ENCODE data around the gene GMDS. TPM values are rescaled to one million over a fixed set of nuclear protein-coding genes. Genes with fewer than 3 reads are reported as not detected.

GMDS gene
- total and polyA plus RNA-seq, 2 of the 4 experiments (the other 2 are of a cell fraction) = 7.3 to 21.9 TPM

DNA sequence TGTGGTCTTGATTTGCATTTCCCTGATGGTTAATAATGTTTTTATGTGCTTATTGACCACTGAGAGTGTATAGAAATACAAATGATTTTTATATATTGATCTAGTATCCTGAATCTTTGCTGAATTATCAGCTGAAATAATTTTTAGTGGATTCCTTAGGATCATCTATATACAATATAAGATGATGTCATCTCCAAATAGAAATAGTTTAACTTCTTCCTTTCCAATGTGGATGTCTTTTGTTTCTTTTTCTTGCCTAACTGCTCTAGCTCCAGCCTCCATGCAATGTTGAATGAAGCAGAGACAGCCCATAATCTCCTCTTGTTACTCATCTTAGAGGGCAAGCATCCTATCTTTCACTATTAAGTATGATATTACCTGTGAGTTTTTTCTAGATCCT lies 226.4 kb downstream of the GMDS start:
- no TSS peak for BruUV-seq (replicated peaks)

More for the DNA sequence above, 226.4 kb downstream of the GMDS start:
- no peak overlapping the region for H2BK15ac ChIP-seq (ENCODE audit: low read depth, low read length)
- no peak overlapping the region for H3K14ac ChIP-seq (replicated peaks; ENCODE audit: low read depth, low read length)
- no peaks in the 10 kb centered on the region for H4K20me1 ChIP-seq (ENCODE audit: insufficient read depth, low read length)
- no peak overlapping the region for H3K4ac ChIP-seq (ENCODE audit: low read depth, low read length)
- H3K4me1 ChIP-seq (ENCODE audit: control insufficient read depth, insufficient read depth, low read length) = no peaks in the 10 kb centered on the region
- H3K4me3 ChIP-seq (ENCODE audit: insufficient read depth, low read depth, low read length) = no peak overlapping the region
- H2AFZ ChIP-seq (replicated peaks; ENCODE audit: low read length, poor library complexity) = no peak overlapping the region
- H4K8ac ChIP-seq (ENCODE audit: low read depth in 2 of 2, low read length in 2 of 2) = no peak overlapping the region
- H3K9me1 ChIP-seq (ENCODE audit: insufficient read depth, low read length) = no peaks in the 10 kb centered on the region
- intact Hi-C loops (cut with micrococcal nuclease) (no loop called here), dilution Hi-C loops (cut with HindIII; ENCODE audit: low sequenced_read_pairs, unreplicated experiment) (no loop called here), in situ Hi-C loops (cut with MboI; ENCODE audit: low sequenced_read_pairs) (no loop called here)
- H3K18ac ChIP-seq (ENCODE audit: low read depth, low read length) = no peak overlapping the region
- H3K56ac ChIP-seq (ENCODE audit: extremely low read depth, insufficient read depth, low read length) = no peak overlapping the region
- ChIA-PET CTCF (no interaction called here), POLR2A (ENCODE audit: unreplicated experiment) (no interaction called here)
- no peak overlapping the region for H2BK20ac ChIP-seq (ENCODE audit: low read depth, low read length)
- H3K27me3 ChIP-seq (ENCODE audit: control insufficient read depth, insufficient read depth, low read length) = no peaks in the 10 kb centered on the region
- ATAC-seq (ENCODE audit: low read depth) = no peak
- H3K79me1 ChIP-seq (ENCODE audit: low read depth in 1 of 2, low read length in 2 of 2) = no peaks in the 10 kb centered on the region
- no peaks in the 10 kb centered on the region for H3K36me3 ChIP-seq (ENCODE audit: control insufficient read depth, insufficient read depth, low read length)
- no peak for DNase-seq
- H2BK120ac ChIP-seq (ENCODE audit: low read depth, low read length) = no peak overlapping the region
- H4K91ac ChIP-seq (ENCODE audit: insufficient read depth, low read depth, low read length) = no peak overlapping the region
- H3K27ac ChIP-seq (ENCODE audit: insufficient read depth, low read length) = no peak overlapping the region
- no peak overlapping the region for H2AK5ac ChIP-seq (ENCODE audit: low read depth, low read length)
- H4K5ac ChIP-seq (ENCODE audit: low read depth, low read length) = no peak overlapping the region
- TF ChIP-seq CEBPB (IDR thresholded peaks at IDR 0.05; ENCODE audit: low read depth, low read length) = no peak
- TF ChIP-seq BHLHE40 (IDR thresholded peaks at IDR 0.05; ENCODE audit: low read depth, low read length) = no peak
- TF ChIP-seq FOS (IDR thresholded peaks at IDR 0.05; ENCODE audit: low read depth, low read length) = no peak
- no peak for TF ChIP-seq NFE2L2 (IDR thresholded peaks at IDR 0.05; ENCODE audit: low read depth, low read length)
- H3K9me3 ChIP-seq (ENCODE audit: control insufficient read depth, insufficient read depth, low read length) = no peaks in the 10 kb centered on the region; the same call in 1 of the 2 replicates
- no peak overlapping the region for H3K4me2 ChIP-seq (ENCODE audit: low read depth, low read length)
- H3K23ac ChIP-seq (ENCODE audit: low read depth, low read length) = no peak overlapping the region
- H2AK9ac ChIP-seq (replicated peaks; ENCODE audit: low read depth, low read length, poor library complexity) = no peak overlapping the region
- no peak overlapping the region for H2BK5ac ChIP-seq (ENCODE audit: low read depth, low read length, poor library complexity, severe bottlenecking)
- no peak overlapping the region for H3K9ac ChIP-seq (ENCODE audit: low read depth, low read length)
